Fibroblast of upper back skin (primary cell): ENCODE data around the gene MINAR2.

ENCODE experiments used
- DNase-seq: peaks from one replicate; pipeline ENCODE4 v3.0.0-alpha.2; 2013

Gene MINAR2

GRCh38 chr5:129773376-129773775, 25.5 kb downstream of the MINAR2 start:
- no peak for DNase-seq

- no peak for DNase-seq
Observed at GRCh38 chr5:129781594-129781993, 33.7 kb downstream of the MINAR2 start.

- no peak for DNase-seq
Observed at GRCh38 chr5:129803403-129803802, 55.5 kb downstream of the MINAR2 start.

GRCh38 chr5:129804705-129805104, 56.8 kb downstream of the MINAR2 start:
- DNase-seq, result no peak

- no peak for DNase-seq
Observed at GRCh38 chr5:129807162-129807814, 59.4 kb downstream of the MINAR2 start.
